ENCODE data around the gene CFAP57.
A peak's percentile ranks its signal among the peaks of the same experiment; 100 is the strongest.
"Not testable (repeated sequence)": the region's sequence is repeated elsewhere in the genome, so short reads cannot be mapped to it uniquely, and the experiment has no call there.

The CFAP57 gene

GRCh38 chr1:43171876-43172526 is at the start of gene CFAP57, which contains the start of gene EBNA1BP2:
CFAP57 (plus strand) TSS chr1:43172330; CDS start chr1:43172754, 424 bp downstream.
EBNA1BP2 (minus strand) TSS chr1:43172290; CDS start chr1:43172118, 172 bp downstream.
- DNase-seq = peak; percentile 92

- no peak for DNase-seq
Measured at GRCh38 chr1:43123031-43123430, 49.1 kb upstream of the CFAP57 start.

DNA sequence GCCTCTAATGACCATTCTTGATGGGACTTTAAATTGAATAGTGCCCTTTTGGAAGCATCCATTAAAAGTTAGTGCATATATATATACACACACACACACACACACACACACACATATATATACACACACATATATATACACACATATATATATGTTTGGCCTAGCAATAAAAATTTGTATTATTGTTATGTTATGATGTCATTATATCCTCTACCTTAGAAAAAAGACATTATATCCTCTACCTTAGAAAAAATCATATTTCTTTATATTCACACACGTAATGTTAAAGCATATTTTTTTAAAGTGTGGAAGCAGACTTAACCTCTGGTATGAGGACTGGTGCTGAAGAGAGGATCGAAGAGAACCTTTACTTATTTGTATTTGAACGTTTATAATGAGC is 43.3 kb upstream of the CFAP57 start:
- DNase-seq = no peak

GRCh38 chr1:43129426-43129825 is 42.7 kb upstream of the CFAP57 start:
- DNase-seq = no peak

GRCh38 chr1:43134068-43134467 is 38.1 kb upstream of the CFAP57 start:
- DNase-seq = no peak

- no peak for DNase-seq
Measured at GRCh38 chr1:43134640-43135039, 37.5 kb upstream of the CFAP57 start.

GRCh38 chr1:43135857-43136781 is 36.0 kb upstream of the CFAP57 start:
- no peak for DNase-seq

DNA sequence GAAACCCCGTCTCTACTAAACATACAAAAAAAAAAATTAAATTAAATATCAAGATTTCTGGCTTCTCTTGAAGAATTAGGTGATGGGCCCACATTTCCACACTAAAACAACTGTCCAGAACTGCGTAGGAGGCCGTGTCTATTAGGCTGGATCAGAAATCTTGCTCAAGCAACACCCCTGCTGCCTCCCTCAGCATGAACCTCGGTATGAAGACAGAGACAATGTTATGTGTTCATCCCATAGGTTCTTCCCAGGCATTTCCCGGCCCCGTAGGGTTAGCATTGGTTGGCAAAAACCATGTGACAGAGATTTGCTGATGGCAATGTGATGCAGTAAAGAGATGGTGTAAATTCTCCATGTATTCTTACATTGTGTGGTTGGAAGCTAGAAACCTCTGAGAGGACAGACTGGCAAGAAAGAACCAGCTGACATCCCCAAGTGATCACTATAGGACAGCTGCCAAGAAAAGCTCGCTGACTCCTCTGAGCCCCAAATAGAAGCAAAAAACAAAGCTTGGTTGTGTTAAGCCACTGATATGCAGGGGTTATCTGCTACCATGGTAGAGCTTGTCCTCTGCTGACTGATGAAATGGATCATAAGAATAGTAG is 34.6 kb upstream of the CFAP57 start:
- no peak for DNase-seq

DNA sequence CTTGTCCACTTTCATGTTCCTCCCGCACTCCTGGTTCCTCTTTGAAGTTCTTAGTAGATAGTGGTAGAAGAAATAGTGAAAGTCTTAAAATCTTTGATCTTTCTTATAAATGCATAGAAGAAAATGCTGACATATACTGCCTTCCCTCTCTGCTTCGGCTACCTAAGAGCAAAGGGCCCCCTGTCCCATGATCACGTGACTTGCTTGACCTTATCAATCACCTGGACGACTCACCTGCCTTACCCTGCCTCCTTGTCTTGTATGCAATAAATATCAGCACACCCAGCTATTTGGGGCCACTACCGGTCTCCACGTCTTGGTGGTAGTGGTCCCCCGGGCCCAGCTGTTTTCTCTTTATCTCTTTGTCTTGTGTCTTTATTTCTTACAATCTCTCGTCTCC is 32.8 kb upstream of the CFAP57 start:
- DNase-seq = not testable (repeated sequence)

DNA sequence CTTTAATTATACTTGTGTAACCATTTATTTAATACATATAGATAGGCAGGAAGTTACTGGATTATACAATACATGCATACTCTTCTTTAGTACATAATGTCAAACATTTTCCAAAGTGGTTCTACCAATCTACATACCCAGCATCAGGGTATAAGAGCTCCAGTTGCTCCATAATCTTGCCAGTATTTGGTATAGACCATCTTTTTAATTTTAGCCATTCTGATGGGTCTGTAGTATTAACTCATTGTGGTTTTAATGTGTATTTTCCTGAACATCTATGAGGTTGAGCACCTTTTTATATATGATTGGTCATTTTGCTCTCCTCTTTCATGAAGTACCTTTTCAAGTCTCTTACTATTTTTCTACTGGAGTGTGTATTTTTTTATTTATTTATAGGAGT is 32.1 kb upstream of the CFAP57 start:
- DNase-seq = no peak

DNA sequence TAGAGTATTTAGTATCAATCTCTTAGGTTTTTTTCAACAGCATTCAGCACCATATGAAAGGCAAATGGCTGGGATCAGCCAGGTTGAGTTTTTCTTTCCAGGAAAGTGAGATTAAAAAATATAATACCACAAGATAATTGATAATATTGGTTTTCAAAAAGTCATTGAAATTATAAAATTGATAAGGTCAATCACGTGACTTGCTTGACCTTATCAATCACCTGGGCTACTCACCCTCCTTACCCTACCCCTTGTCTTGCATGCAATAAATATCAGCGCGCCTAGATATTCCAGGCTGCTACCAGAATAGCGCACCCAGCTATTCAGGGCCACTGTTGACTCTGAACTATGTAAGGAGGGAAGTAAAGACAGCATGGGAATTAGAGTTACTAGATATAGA is 31.5 kb upstream of the CFAP57 start:
- no peak for DNase-seq

DNA sequence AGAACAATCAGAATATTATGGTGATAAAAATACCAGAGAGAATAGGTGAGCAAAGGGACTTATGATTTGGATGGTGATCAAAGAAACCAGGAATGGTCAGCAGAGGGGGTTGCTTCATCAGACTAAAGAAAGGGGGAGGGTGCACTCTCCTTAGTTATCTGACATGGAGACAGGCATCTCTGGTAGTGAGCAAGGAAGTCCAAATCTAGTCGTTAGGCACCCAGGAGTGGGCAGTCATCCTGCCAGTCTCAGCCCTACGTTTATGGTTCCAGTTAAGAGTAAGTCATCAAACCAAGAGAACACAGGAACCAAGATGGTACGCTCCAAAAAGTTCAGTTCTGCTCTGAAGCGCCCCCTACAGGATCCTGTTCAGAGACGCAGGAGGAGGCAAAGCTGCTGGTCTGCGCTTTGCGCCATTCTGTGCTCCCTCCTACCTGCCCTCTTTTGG is 28.7 kb upstream of the CFAP57 start:
- no peak for DNase-seq

- no peak for DNase-seq
Measured at GRCh38 chr1:43144237-43144636, 27.9 kb upstream of the CFAP57 start.

- DNase-seq = peak; percentile 89
Measured at GRCh38 chr1:43147625-43148327, 24.4 kb upstream of the CFAP57 start.

- no peak for DNase-seq
Measured at GRCh38 chr1:43149889-43150288, 22.2 kb upstream of the CFAP57 start.

GRCh38 chr1:43152866-43153265 is 19.3 kb upstream of the CFAP57 start:
- no peak for DNase-seq

DNA sequence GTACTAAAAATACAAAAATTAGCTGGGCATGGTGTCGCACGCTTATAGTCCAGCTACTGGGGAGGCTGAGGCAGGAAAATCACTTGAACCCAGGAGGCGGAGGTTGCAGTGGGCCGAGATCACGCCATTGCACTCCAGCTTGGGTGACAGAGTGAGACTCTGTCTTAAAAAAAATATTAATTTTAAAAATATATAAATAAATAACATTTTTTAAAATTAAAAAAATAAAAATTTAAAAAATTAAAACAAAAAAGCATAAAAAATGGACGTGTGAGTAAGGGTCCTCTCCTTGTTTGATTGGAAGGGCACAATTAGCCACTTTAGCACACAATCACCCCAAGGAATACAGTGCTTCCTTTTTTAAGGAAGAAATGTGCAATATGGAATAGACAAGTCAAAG is 18.7 kb upstream of the CFAP57 start:
- no peak for DNase-seq

GRCh38 chr1:43156026-43156425 is 16.1 kb upstream of the CFAP57 start:
- no peak for DNase-seq

DNA sequence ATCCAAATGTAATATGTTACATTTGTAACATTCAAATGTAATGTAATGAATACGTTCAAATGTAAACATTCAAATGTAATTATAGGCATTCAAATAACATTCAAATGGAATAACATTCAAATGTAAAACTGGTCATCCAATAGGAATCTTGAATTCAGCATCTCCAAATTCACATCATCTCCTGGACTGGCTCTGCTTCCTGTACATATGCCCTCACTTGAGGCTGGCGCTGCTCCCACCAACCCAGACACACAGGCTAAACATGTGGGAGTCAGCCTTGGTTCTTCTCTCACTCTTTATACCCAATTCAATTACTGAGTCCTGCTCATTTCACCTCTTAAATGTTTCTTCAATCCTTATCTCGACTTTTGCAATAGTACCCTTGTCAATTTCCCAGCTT is 7.0 kb upstream of the CFAP57 start:
- DNase-seq = no peak

- DNase-seq = no peak
Measured at GRCh38 chr1:43165765-43166164, 6.4 kb upstream of the CFAP57 start.

- DNase-seq = no peak
Measured at GRCh38 chr1:43171312-43171875, 736 bp upstream of the CFAP57 start.

GRCh38 chr1:43172527-43172972 is 420 bp downstream of the CFAP57 start:
- DNase-seq = peak; percentile 74

DNA sequence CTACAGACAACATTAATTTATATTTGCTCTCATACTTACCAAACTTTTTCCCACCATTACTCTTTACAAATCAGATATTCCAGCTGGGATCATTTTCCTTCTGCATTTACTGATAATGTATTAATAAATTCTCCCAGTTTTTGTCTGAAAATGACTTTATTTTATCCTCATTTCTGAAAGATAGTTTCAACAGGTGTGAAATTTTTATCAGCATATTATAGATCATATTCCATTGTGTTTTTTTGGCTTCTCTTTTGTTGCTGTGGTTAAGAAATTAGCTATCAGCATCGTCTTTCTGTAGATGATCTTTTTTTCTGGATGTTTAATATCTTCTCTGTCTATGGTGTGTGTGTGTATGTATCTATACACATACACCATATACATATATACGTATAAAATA is 2.7 kb downstream of the CFAP57 start:
- DNase-seq = no peak

Measured in COR-L47 (cell line).